ENCODE data around the gene HES3.
"Not testable (repeated sequence)": the region's sequence is repeated elsewhere in the genome, so short reads cannot be mapped to it uniquely, and the experiment has no call there.

Gene HES3

DNA sequence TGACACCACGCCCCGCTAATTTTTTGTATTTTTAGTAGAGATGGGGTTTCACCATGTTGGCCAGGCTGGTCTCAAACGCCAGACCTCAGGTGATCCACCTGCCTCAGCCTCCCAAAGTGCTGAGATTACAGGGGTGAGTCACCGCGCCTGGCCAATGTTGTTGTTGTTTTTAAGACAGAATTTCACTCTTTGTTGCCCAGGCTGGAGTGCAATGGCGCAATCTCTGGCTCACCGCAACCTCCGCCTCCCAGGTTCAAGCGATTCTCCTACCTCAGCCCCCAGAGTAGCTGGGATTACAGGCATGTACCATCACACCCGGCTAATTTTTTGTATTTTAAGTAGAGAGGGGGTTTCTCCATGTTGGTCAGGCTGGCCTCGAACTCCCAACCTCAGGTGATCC, 24.3 kb upstream of the HES3 start:
- DNase-seq (ENCODE audit: low read depth in 2 of 2), result not testable (repeated sequence)

DNA sequence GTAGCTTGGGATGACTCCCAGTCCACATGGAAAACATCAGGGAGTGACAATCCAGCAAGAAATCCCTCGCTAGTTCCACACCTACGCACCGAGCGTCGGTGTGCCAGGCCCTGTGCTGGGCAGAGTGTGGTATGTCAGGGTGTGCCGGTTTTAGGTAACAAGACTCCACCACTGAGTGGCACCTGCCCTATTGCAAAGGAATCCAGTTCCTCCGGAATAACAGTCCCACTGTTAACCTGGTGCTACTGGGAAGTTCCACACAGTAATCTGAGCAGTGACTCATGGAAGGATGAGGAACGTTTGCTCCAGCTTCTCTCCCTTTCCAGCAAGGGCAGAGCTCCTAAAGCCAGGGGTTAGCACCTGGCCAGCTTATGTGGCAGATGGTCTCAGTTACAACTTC, 23.7 kb upstream of the HES3 start:
- DNase-seq (ENCODE audit: low read depth in 2 of 2), result no peak

DNA sequence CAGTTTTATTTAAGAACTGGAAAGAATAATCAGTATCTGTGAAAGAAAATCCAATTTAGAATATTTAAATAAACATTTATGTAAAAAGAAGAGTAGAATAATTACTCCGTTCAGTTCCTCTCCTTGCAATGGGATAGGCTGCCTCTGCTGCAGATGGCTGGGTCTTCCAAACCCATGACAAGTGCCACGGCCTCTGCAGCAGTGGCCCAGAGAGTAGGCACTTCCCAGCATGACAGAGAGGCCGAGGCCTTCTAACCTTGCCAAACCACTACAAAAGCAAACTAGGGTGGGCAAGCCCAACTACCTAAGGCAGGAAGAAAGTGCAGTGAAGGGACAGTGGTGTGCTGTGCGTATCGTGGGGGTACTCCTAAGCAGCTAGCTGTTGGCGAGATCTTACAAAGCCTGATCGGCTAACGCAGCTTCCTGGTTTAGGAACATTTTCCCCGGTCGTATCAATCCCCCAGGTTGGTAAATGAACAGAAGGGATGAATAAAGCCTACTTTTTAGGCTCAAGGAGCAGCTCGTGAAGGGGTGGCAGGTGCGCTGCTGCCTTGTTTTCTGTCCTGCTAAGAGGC, 22.7 kb upstream of the HES3 start:
- DNase-seq (ENCODE audit: low read depth in 2 of 2), result no peak

DNA sequence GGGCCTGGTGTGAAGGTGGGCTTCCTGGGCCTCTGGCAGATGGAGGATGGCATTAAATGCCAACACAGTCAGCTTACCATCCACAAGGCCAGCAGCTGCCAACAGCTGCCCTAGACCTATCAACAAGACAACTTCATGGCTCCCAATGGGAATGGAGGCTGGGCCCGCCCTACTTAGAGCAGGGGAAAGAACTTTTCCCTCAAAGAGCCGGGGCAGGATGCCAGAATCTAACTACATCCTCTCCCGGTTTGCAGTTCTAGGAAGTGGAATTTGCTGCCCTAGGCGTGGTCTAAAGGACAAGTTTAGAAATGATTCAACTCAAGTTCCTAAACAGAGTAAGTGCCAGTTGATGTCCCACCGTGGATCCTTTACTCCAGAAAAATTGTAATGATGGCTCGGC, 21.3 kb upstream of the HES3 start:
- DNase-seq (ENCODE audit: low read depth in 2 of 2), result no peak

DNA sequence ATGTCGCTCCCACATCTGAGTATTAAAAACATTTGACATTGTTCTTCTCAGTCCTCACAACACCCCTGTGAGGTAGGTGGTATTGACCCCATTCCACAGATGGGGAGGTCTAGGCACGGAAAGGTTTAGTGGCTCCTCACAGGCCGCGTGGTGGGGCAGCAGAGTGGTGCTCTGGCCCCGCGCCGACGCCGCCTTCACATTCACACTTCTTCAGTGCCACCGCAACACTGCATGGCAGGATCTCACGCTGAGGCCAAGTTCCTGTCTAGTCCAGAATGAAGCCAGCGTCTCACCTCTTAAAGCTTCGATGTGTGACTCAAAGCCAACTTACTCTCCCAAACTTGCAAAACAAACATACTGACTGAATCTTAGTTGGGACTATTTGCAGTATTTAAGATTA, 20.4 kb upstream of the HES3 start:
- DNase-seq (ENCODE audit: low read depth in 2 of 2), result no peak

DNA sequence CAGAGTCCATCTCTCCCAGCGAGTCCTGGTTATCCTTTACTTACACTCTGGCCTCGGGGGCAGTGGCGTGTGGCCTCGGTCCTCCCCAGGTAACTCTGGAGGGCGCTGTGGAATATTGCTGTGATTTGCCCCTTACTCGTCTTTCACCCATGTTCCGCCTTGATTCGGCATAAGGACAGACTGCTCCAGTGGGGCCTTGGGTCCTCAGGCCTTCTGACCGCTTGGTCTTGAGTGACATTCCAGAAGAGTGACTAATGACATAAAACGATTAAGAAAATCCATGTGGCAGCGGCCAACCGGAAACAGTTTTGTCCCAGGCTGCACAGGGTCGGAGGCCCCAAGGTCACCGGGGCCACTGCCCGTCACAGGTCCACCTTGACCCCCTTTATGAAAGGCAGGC, 19.3 kb upstream of the HES3 start:
- no peak for DNase-seq (ENCODE audit: low read depth in 2 of 2)

DNA sequence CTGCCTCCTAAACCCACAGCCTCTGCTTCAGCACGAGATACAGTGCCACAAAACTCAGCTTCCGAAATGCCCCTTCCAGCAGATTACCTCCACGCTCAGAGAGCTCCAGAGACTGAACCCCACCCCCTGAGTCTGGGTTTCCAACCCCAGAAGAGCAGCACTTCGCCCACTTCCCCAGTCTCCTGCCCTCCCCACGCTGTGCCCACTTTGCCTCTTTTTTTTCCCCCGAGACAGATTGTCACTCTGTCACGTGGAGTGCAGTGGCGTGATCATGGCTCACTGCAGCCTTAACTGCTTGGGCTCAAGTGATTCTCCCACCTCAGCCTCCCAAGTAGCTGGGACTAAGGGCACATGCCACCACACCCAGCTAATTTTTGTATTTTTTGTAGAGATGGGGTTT, 18.3 kb upstream of the HES3 start:
- no peak for DNase-seq (ENCODE audit: low read depth in 2 of 2)

DNA sequence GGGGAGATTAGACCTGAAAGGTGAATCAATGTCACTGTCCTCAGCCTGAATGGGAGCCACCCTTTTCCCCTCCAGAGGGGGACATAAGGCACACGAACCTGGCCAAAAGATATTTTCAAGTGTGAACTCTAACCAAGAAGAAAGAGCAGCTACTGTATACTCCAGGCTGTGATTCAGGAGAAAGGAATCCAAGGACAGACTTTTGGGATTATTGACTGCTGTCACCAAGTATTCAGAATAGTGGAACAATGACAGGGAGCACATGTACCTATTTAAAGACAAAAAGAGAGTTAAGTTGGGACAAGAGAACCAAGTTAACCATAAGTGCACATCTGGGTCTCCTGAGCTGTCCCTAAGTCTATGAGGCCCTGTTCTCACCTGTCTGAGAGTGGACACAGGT, 10.6 kb upstream of the HES3 start:
- DNase-seq (ENCODE audit: low read depth in 2 of 2), result no peak

DNA sequence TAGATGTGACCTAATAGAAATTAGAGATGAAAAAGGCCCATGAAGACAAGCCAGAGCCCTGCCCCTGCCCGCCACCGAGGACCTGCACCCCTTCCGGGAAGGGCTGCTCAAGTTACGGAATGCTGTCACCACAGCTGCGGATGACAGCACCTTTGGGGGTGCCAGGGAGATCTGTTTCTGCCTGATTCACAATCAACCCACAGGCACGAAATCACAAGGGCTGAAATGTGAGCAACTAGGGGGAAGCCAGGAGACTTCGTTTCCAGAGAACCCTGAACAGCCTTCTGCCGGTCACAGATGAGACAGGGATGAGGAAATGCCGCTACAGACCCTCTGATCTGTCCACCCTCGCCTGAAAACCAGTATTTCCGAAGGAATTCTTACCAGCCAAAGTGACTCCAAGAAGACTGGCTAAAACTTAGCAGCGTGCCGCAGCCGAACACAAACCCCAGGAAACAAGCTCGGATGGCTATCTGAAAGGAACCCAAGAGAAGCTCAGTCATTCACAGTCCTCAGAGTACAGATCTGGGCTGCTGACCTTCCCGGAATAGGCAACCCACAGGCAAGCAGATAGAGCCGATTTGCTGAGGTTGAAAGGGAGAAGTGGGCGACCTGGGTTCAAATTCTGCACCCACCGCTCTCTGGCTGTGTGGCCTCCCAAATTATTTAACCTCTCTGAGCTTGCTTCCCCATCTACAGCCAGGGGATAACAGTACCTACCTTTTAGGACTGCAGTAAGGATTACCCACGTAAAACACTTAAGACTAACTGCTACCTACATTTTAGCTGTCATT, 9.3 kb upstream of the HES3 start:
- DNase-seq (ENCODE audit: low read depth in 2 of 2), result no peak

DNA sequence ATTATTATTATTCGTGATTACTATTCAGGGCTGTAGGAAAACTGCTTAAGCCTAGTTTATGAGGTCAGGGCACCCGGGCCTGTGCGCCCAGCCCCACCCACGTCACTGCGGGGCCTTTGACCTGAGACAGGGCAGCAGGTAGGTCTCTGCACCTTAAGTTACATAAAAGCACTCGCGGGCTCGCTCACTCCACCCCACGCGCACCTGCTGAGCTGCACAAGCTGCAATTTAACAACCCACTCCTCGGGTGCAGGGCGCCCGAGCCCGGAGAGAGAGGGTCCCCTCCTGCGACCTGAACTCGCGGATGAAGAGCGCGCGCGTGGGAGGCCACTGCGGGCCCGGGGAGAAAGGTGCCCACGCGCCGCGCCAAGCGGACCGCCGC, 8.7 kb upstream of the HES3 start:
- DNase-seq (ENCODE audit: low read depth in 2 of 2), result no peak

DNA sequence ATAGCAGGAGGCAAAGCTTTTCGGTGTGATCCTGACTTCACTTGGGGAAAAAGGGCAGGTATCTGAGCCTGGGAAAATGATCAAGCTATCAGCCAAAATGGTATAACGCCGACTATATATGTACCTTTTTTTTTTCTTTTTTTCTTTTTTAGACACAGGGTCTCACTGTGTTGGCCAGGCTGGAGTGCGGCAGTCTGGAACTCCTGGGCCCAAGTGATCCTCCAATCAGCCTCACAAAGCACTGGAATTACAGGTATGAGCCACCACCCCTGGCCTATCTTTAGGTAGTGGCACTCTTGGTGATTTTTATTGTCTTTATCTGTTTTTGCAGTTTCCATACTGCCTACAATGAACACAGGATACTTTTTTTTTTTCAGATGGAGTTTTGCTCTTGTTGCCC, 6.9 kb upstream of the HES3 start:
- no peak for DNase-seq (ENCODE audit: low read depth in 2 of 2)

DNA sequence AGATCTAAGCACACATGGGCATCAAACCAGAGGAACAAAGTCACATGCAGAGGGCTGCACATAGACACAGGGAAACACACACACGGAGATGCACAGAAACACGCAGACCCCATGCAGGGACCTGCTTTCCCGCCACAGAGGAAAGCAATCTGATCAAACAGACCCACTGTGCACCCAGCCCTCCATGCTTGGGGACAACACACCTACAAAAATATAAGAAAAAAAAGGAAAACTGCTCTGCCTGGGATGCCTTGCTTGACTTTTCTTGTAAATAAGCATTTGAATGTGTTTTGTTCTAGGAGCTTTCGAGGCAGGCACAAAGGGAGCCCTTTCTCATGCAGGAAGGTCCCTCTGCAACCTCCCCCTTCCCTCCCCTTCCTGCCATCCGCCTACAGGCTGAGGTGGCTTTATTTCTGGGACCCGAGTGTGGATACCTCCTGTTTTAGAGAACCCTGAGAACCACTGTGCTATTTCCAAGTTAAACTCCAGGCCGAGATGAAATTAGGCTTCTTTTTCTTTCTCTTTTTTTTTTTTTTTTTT, 4.7 kb upstream of the HES3 start:
- DNase-seq (ENCODE audit: low read depth in 2 of 2), result no peak

DNA sequence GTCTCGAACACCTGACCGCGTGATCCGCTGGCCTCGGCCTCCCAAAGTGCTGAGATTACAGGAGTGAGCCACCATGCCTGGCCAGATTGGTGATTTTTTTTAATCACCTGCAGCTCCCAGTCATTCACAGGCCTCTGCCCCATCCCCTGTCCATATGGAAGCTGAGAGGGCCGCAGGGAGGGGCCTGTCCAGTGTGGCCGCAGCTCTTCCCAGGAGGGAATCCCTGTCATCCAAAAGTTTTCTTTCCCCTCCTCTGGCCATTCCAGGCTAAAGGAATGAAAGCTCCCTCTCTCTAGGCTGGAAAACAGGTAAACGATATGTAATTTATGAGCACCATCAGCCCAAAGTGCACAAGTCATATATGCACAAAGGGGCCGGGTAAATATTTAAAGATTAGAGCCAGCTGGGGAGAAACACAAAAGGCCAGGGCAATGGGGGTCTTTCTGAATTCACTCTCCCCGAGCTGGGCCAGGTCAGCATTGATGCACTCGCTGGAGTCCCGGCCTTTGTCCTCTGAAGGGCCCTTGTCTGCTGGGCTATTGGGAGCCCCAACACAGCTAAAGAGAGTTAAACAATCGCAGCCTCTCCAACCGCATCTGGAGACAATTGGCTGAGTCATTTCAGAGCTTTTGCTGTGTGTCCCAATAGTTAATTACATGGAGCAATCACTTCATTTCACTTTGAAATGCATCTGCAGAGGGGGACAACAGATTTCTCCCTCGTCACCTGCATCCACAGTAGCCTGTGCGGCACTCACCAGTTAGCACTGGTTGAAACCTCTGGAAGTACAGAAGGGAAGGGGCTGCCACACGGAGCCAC, 3.8 kb upstream of the HES3 start:
- DNase-seq (ENCODE audit: low read depth in 2 of 2), result no peak

DNA sequence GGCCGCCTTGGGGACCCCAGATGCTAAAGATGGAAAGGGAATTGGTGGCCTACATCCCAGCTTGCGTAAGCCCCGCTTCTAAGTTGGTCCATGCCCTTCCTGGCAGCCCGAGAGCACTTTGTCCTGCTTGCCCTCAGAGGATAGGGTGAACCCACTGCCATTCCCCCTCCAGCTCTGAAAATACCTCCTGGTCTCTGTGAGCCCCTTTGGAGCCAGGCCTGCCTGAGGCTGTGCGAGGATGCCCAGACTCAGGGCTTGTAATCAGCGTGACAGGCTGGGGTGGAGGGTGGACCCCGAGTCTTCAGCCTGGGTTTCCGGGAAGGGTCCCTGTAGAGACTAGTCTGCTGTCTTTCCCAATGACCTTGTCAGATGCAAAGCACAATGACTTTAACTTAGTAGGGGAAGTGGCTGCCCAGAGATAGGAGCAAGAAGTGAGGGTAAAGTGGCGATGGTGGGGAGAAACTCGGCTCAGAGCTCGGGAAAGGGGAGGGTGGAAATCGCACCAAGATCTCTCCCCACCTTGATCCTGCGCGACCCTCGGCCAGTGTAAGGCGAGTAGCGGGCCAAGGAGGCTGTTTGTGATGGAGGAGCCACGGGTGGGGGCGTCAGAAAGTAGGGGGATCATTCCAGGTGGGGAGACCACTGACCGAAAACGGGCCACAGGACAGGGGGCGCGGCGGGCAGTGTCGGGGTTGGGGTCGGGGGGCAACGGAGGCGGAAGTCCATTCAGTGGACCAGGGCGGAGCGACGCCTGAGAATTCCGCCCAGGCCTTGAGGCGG, 2.7 kb upstream of the HES3 start:
- DNase-seq (ENCODE audit: low read depth in 2 of 2), result no peak

DNA sequence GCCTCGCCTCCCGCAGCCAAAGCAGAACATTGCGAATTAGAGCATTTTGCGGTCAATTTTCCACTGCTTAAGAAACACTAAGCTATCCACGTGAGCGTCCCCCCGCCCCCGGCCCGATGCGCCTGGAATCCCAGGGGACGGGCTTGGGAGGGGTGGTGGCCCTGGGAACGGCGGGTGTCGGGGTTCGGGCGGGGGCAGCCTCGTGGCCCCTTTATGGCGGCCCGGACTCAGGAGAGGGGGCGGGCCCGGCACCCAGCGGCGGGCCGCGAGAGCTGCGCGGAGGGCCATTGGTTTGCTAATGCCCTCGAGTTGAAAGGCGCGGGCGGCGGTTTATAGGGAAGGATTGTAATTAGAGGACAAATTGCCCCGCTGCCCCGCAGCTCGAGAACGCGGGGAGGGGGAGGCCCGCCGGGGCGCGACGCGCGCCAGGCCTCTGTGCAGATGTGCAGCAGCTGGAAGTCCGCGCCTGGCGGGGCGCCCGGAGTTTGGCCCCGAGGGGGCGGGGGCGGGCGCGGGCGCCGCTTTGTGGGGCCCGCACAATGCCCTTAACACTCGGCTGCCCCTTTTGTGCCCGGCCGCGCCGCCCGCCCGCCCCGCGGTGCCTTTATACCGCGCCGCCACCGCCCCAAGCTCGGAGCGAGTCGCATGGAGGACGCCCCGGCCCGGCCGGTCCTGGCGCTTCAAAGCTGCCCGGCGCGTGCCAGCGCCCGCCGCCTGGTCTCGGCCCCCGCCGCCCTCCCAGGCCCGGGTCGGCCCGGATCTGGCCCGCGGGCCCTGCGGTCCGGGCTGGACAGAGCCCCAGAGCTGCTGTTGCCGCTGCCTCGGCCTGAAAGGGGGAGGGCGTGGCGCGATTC, 1.9 kb upstream of the HES3 start:
- DNase-seq (ENCODE audit: low read depth in 2 of 2), result no peak

DNA sequence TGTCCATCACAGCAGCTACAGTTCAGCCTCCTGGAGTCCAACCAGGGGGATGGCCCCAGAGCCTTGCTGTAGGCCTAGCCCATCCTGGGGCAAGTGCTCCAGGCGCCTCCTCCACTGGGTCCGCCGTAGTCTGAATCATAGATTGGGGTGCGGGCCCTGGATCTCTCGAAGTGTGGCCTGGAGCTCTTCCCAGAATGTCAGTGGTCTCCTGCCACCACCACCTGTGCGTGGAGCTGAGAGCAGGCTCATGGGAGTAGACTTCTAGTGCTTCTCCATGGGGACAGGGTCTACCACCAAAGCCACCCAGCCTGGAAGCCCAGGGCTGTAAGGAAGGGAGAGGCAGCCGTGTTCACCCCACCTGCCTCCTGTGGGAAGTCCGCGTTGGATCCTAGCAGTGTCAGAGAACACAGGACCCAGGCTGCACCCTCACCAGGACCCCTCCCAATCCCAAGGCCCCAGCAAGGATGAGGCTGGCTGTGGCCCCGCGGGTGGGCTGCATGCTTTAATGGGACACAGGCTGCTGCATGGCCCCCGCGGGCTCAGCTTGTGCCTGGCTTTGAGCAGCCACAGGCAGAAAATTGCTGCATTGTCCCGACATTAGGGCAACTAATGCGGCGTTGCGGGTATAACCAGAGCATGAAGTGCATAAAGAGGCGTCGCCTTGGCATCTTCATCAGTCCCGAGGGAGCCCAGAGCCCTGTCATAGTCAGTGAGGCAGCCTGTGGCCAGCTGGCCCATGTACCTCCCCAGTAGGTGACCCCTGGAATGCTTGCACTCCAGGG, 735 bp upstream of the HES3 start:
- DNase-seq (ENCODE audit: low read depth in 2 of 2), result no peak

DNA sequence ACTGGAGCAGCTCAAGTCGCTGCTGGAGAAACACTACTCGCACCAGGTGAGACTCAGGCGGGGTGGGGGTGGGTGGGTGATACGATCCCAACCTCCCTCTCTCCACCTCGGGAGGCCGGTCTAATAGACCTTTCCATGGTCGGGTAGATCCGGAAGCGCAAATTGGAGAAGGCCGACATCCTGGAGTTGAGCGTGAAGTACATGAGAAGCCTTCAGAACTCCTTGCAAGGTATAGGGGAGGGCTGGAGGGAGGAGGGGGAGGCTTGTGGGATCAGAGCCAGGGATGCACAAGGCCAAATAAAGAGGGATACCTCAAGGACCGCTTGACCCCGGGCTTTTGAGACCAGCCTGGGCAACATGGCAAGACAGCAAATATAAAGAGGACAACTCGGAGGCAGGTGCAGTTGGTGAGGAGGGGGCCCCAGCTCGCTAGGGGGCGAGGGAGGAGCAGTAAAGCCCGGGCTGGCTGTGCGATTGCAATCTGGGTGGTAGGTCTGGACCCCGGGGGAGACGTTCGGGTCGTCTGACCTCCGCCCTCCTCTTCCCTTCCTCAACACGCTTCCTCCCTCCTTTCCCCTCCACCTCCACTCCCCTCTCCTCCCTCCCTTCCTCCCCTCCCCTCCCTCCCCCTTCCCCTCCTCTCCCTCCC, 546 bp downstream of the HES3 start:
- DNase-seq (ENCODE audit: low read depth in 2 of 2), result no peak

DNA sequence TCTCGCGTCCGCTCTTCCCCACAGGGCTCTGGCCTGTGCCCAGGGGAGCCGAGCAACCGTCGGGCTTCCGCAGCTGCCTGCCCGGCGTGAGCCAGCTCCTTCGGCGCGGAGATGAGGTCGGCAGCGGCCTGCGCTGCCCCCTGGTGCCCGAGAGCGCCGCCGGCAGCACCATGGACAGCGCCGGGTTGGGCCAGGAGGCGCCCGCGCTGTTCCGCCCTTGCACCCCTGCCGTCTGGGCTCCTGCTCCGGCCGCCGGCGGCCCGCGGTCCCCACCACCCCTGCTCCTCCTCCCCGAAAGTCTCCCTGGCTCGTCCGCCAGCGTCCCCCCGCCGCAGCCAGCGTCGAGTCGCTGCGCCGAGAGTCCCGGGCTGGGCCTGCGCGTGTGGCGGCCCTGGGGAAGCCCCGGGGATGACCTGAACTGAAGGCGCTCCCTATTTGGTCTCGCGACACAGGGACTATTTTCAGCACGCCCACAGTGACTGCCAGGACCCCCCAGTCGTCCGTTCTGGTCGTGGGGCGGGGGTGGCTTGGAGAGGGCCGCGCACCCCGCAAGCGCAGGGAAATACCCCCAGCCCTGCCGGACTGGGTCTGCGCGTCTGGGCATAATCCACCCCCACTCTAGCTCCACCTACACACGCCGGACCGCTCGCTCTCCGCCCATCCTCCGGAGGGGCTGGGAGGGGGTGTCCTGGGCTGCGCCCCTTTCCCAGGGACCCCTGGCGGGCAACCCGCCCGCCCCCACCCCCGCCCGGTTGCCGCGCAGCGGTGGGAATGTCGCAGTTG, 1.3 kb downstream of the HES3 start:
- peak; percentile 55 to 68 for DNase-seq (ENCODE audit: low read depth in 2 of 2)
